ENCODE results near the gene MYOF.

- TF ChIP-seq GATA2 (IDR thresholded peaks at IDR 0.05; ENCODE audit: low read depth, low read length), result no peak
- no peak for TF ChIP-seq GATA3 (IDR thresholded peaks at IDR 0.05; ENCODE audit: low read depth, low read length)
Measured at GRCh38 chr10:93412801-93413200, 69.3 kb downstream of the MYOF start.
